Measurements from ENCODE around the gene ADARB2. TPM values are rescaled to one million over a fixed set of nuclear protein-coding genes. Genes with fewer than 3 reads are reported as not detected.

ADARB2 gene
- total and polyA plus RNA-seq, 10 of the 15 experiments (the other 5 are each of a cell fraction or from before 2014, with no cell fraction given): 0.02 to 4.1 (median 0.76) TPM

- Histone ChIP-seq H2AFZ (ENCODE audit: control insufficient read depth, low read depth, low read length) (no peak overlapping the region), H3K4me2 (ENCODE audit: control insufficient read depth, insufficient read depth) (no peak overlapping the region), H3K4me1 (ENCODE audit: control insufficient read depth, insufficient read depth, low read length) (peaks cover 3% of the 10 kb centered on the region; the same call in 1 of the 2 replicates), H3K79me2 (ENCODE audit: control insufficient read depth, insufficient read depth, low read length) (no peaks in the 10 kb centered on the region), H3K9me3 (replicated peaks; ENCODE audit: control insufficient read depth, insufficient read depth, low read length) (peaks cover 11% of the 10 kb centered on the region; the same call in 2 of the 3 replicates), H3K4me3 (no peak overlapping the region), H3K36me3 (ENCODE audit: control insufficient read depth in 2 of 2, insufficient read depth in 2 of 2, low read length in 1 of 2) (0 out of 4 replicates have a peak, but pooled peaks cover 0 to 2% of the 10 kb centered on the region in 2 experiments), H3K27me3 (replicated peaks in 1 of 2; ENCODE audit: control insufficient read depth in 2 of 2, insufficient read depth in 2 of 2, low read length in 1 of 2) (no peaks in the 10 kb centered on the region), H4K20me1 (ENCODE audit: control insufficient read depth, insufficient read depth) (no peaks in the 10 kb centered on the region), H3K27ac (ENCODE audit: control insufficient read depth, insufficient read depth) (no peak overlapping the region), H3K9ac (ENCODE audit: control insufficient read depth, insufficient read depth, low read length) (no peak overlapping the region)
- CTCF ChIA-PET: no interaction called here
- intact Hi-C loops (cut with micrococcal nuclease; ENCODE audit: unreplicated experiment): no loop called here
- ATAC-seq (peak; percentile 55), DNase-seq (ENCODE audit: low read depth, low spot score) (no peak), FAIRE-seq (no peak)
- 2% methylated on average over 5 of the region's 6 CpGs for WGBS (ENCODE audit: insufficient coverage, insufficient replicate concordance, low lambda C conversion rate, missing lambda C conversion rate)
- no TSS peak for BruUV-seq (replicated peaks)
- SMC1A ChIA-PET (ENCODE audit: uncharacterized antibody, unreplicated experiment): no interaction called here
- in situ Hi-C loops (cut with MboI): no loop called here
- POLR2A ChIA-PET: no interaction called here
- RAD21 ChIA-PET (ENCODE audit: unreplicated experiment): no interaction called here
- TF ChIP-seq REST (IDR thresholded peaks at IDR 0.05; ENCODE audit: low read depth, low read length) (no peak), EZH2 (IDR thresholded peaks at IDR 0.05; ENCODE audit: borderline replicate concordance, control insufficient read depth, low read depth, low read length) (no peak), STAT3 (IDR thresholded peaks at IDR 0.05; ENCODE audit: low read depth, low read length) (no peak), SMARCA5 (IDR thresholded peaks at IDR 0.05) (no peak), BCL11A (IDR thresholded peaks at IDR 0.05; ENCODE audit: low read depth, low read length) (no peak), RUNX3 (IDR thresholded peaks at IDR 0.05; ENCODE audit: low read length) (peak; percentile 88), GATAD2B (conservative IDR thresholded peaks at IDR 0.05; ENCODE audit: low read depth) (no peak), EGR1 (IDR thresholded peaks at IDR 0.05; ENCODE audit: borderline replicate concordance in 1 of 2, low read depth in 2 of 2, low read length in 2 of 2) (peak in 1 of 2 experiments; percentile 38; a peak in 1 of 3 replicates), SPI1 (IDR thresholded peaks at IDR 0.05; ENCODE audit: borderline replicate concordance, insufficient read depth, low read depth, low read length) (peak; percentile 27; the same call in 1 of the 2 replicates), BHLHE40 (IDR thresholded peaks at IDR 0.05; ENCODE audit: borderline replicate concordance in 1 of 2, low read depth in 2 of 2, low read length in 1 of 2) (no peak), E2F4 (IDR thresholded peaks at IDR 0.05; ENCODE audit: low read depth, low read length) (no peak), GABPA (IDR thresholded peaks at IDR 0.05; ENCODE audit: low read depth) (peak; percentile 76), CEBPB (IDR thresholded peaks at IDR 0.05; ENCODE audit: borderline replicate concordance in 1 of 2, low read depth in 2 of 2, low read length in 2 of 2) (no peak), PRDM15 (CRISPR knock-in tag; IDR thresholded peaks at IDR 0.05) (no peak), JUND (IDR thresholded peaks at IDR 0.05; ENCODE audit: low read depth, low read length) (no peak)
Observed at GRCh38 chr10:1706711-1707110, 30.6 kb downstream of the ADARB2 start.

Measured in GM12878 (cell line).